GM18502 (cell line): Measurements from ENCODE around the gene POPDC3.
"Not testable (repeated sequence)": the region's sequence is repeated elsewhere in the genome, so short reads cannot be mapped to it uniquely, and the experiment has no call there.

Experiments
- ATAC-seq: cut with Tn5 transposase; IDR thresholded peaks from one replicate; pipeline ENCODE4 v1.9.1; 2021; ENCODE audit warnings: mild to moderate bottlenecking; ENCODE audit not compliant: unreplicated experiment, poor library complexity

POPDC3 gene

GRCh38 chr6:105179244-105180065 is at the start of gene POPDC3:
Gene POPDC3, minus strand, starts transcription at chr6:105180014. Its CDS starts 18,105 bp downstream, at chr6:105161909.
- ATAC-seq: peak; percentile 60

- ATAC-seq: no peak
These were observed 47.5 kb upstream of the POPDC3 start for GRCh38 chr6:105227295-105227767.

GRCh38 chr6:105226598-105227294 is 46.9 kb upstream of the POPDC3 start:
- ATAC-seq: no peak

GRCh38 chr6:105223242-105223641 is 43.4 kb upstream of the POPDC3 start:
- ATAC-seq: no peak

GRCh38 chr6:105221219-105221618 is 41.4 kb upstream of the POPDC3 start:
- ATAC-seq: not testable (repeated sequence)

GRCh38 chr6:105220186-105220585 is 40.4 kb upstream of the POPDC3 start:
- ATAC-seq: no peak

- not testable (repeated sequence) for ATAC-seq
These were observed 39.4 kb upstream of the POPDC3 start for GRCh38 chr6:105219218-105219617.

- no peak for ATAC-seq
These were observed 35.7 kb upstream of the POPDC3 start for GRCh38 chr6:105215506-105215905.

GRCh38 chr6:105214668-105215067 is 34.9 kb upstream of the POPDC3 start:
- ATAC-seq: no peak

- no peak for ATAC-seq
These were observed 33.5 kb upstream of the POPDC3 start for GRCh38 chr6:105213272-105213671.

- peak; percentile 77 for ATAC-seq
These were observed 32.8 kb upstream of the POPDC3 start for GRCh38 chr6:105212587-105212986.

- ATAC-seq: no peak
These were observed 32.0 kb upstream of the POPDC3 start for GRCh38 chr6:105211831-105212230.

- no peak for ATAC-seq
These were observed 31.2 kb upstream of the POPDC3 start for GRCh38 chr6:105210932-105211531.

GRCh38 chr6:105209950-105210706 is 30.3 kb upstream of the POPDC3 start:
- ATAC-seq: peak; percentile 51

- no peak for ATAC-seq
These were observed 27.9 kb upstream of the POPDC3 start for GRCh38 chr6:105207524-105208269.

- ATAC-seq: no peak
These were observed 25.0 kb upstream of the POPDC3 start for GRCh38 chr6:105204768-105205167.

- no peak for ATAC-seq
These were observed 24.5 kb upstream of the POPDC3 start for GRCh38 chr6:105204331-105204730.

GRCh38 chr6:105202486-105202885 is 22.7 kb upstream of the POPDC3 start:
- ATAC-seq: no peak

GRCh38 chr6:105200133-105200730 is 20.4 kb upstream of the POPDC3 start:
- ATAC-seq: no peak
